GM23338 (cell line): ENCODE measurements around the gene MGAT3. TPM values are rescaled to one million over a fixed set of nuclear protein-coding genes. Genes with fewer than 3 reads are reported as not detected.

Experiments used
- ATAC-seq: fragments of 200-7000 bp; cut with Tn5 transposase; 3 replicates; pipeline ENCODE4 v1.9.1; 2020
- DNase-seq: peaks from one replicate; pipeline ENCODE4 v3.0.0-alpha.2; 2015; ENCODE audit warnings: low spot score
- H2AFZ ChIP-seq: fragments of 200-600 bp; sonication (generic); 2 replicates; pipeline ENCODE4 v1.8.0; 2016; ENCODE audit warnings: antibody characterized with exemption, mild to moderate bottlenecking, moderate library complexity
- H3F3A ChIP-seq: fragments of 200-600 bp; sonication (generic); replicated peaks from 2 replicates; pipeline ENCODE4 v1.8.0; 2017; ENCODE audit warnings: antibody characterized with exemption, mixed run types, low read depth
- H3K27ac ChIP-seq: fragments of 200-600 bp; sonication (generic); 2 replicates; pipeline ENCODE4 v1.6.1; 2016; ENCODE audit warnings: low read depth
- H3K27me3 ChIP-seq: fragments of 200-600 bp; sonication (generic); 2 replicates; pipeline ENCODE4 v1.8.0; 2016; ENCODE audit warnings: mild to moderate bottlenecking, mixed run types, moderate library complexity; ENCODE audit not compliant: insufficient read depth
- H3K36me3 ChIP-seq: fragments of 200-600 bp; sonication (generic); 2 replicates; pipeline ENCODE4 v1.8.0; 2016; ENCODE audit warnings: mild to moderate bottlenecking; ENCODE audit not compliant: insufficient read depth
- H3K4me1 ChIP-seq: fragments of 200-600 bp; sonication (generic); 2 replicates; pipeline ENCODE4 v1.8.0; 2016; ENCODE audit warnings: mild to moderate bottlenecking, moderate library complexity; ENCODE audit not compliant: insufficient read depth
- H3K4me2 ChIP-seq: fragments of 200-600 bp; sonication (generic); 2 replicates; pipeline ENCODE4 v1.7.1; 2017; ENCODE audit warnings: mixed run types
- H3K4me3 ChIP-seq: fragments of 200-600 bp; sonication (generic); 2 replicates; pipeline ENCODE4 v1.6.1; 2016; ENCODE audit warnings: mixed run types
- H3K79me2 ChIP-seq: fragments of 200-600 bp; sonication (generic); replicated peaks from 2 replicates; pipeline ENCODE4 v1.8.0; 2017; ENCODE audit warnings: mild to moderate bottlenecking; ENCODE audit not compliant: insufficient read depth
- H3K9me2 ChIP-seq: fragments of 200-600 bp; sonication (generic); 2 replicates; pipeline ENCODE4 v1.8.0; 2017; ENCODE audit not compliant: insufficient read depth
- H4K20me1 ChIP-seq: fragments of 200-600 bp; sonication (generic); replicated peaks from 2 replicates; pipeline ENCODE4 v1.8.0; 2017; ENCODE audit warnings: mild to moderate bottlenecking; ENCODE audit not compliant: insufficient read depth
- H3K27ac Mint-ChIP-seq: 2 replicates; pipeline ENCODE4 v1.8.0; 2020; ENCODE audit warnings: inconsistent platforms, mild to moderate bottlenecking, moderate library complexity, mixed read lengths
- H3K27me3 Mint-ChIP-seq: 3 replicates; pipeline ENCODE4 v1.8.0; 2022; ENCODE audit warnings: low read depth, mild to moderate bottlenecking, moderate library complexity, mixed read lengths, inconsistent platforms; ENCODE audit not compliant: insufficient read depth, poor library complexity
- H3K36me3 Mint-ChIP-seq: 3 replicates; pipeline ENCODE4 v1.8.0; 2021; ENCODE audit warnings: low read depth, mild to moderate bottlenecking, inconsistent platforms, moderate library complexity, mixed read lengths
- H3K4me1 Mint-ChIP-seq: 3 replicates; pipeline ENCODE4 v1.8.0; 2020; ENCODE audit warnings: mild to moderate bottlenecking, inconsistent platforms, mixed read lengths
- H3K4me3 Mint-ChIP-seq: 3 replicates; pipeline ENCODE4 v1.8.0; 2021; ENCODE audit warnings: moderate library complexity, mild to moderate bottlenecking, inconsistent platforms, mixed read lengths
- H3K9me3 Mint-ChIP-seq: 3 replicates; pipeline ENCODE4 v1.8.0; 2020; ENCODE audit warnings: moderate library complexity, mild to moderate bottlenecking, inconsistent platforms, mixed read lengths
- CREB1 ChIP-seq: fragments of 250-450 bp; sonication (Bioruptor Pico); IDR thresholded peaks from 2 replicates; pipeline ENCODE4 v1.5.0; 2020; ENCODE audit warnings: low read depth, mild to moderate bottlenecking, moderate library complexity
- CTCF ChIP-seq, 2 experiments: fragments of 200-600 bp in 1 of 2; sonication (generic) in 1 of 2; conservative IDR thresholded peaks; 2 replicates each; pipeline versions ENCODE4 v1.5.1 to v1.6.1; 2016 to 2017; ENCODE audit warnings: antibody characterized with exemption in 2 of 2, low read depth in 2 of 2, mild to moderate bottlenecking in 2 of 2, moderate library complexity in 1 of 2
- EZH2 ChIP-seq: fragments of 200-600 bp; sonication (generic); IDR thresholded peaks from one replicate; pipeline ENCODE4 v1.8.0; 2017; ENCODE audit warnings: antibody characterized with exemption, mild to moderate bottlenecking, low read depth; ENCODE audit not compliant: unreplicated experiment
- EZH2phosphoT487 ChIP-seq: fragments of 200-600 bp; sonication (generic); IDR thresholded peaks from one replicate; pipeline ENCODE4 v1.8.1; 2018; ENCODE audit warnings: antibody characterized with exemption; ENCODE audit not compliant: unreplicated experiment
- JUNB ChIP-seq: IDR thresholded peaks from one replicate; pipeline ENCODE4 v1.6.1; 2016; ENCODE audit warnings: antibody characterized with exemption; ENCODE audit not compliant: unreplicated experiment
- NANOG ChIP-seq: IDR thresholded peaks from 2 replicates; pipeline ENCODE4 v1.6.1; 2016; ENCODE audit warnings: antibody characterized with exemption, borderline replicate concordance
- POLR2AphosphoS5 ChIP-seq: IDR thresholded peaks from 2 replicates; pipeline ENCODE4 v1.6.1; 2016; ENCODE audit warnings: antibody characterized with exemption, low read depth
- REST ChIP-seq: IDR thresholded peaks from one replicate; pipeline ENCODE4 v1.6.1; 2018; ENCODE audit warnings: antibody characterized with exemption; ENCODE audit not compliant: unreplicated experiment
- STAT1 ChIP-seq: IDR thresholded peaks from one replicate; pipeline ENCODE4 v1.6.1; 2016; ENCODE audit warnings: antibody characterized with exemption; ENCODE audit not compliant: unreplicated experiment
- ZNF114 ChIP-seq: fragments of 250-450 bp; sonication (Bioruptor Pico); IDR thresholded peaks from 2 replicates; pipeline ENCODE4 v1.5.0; 2020; ENCODE audit warnings: mild to moderate bottlenecking, moderate library complexity
- ZNF331 ChIP-seq: fragments of 250-450 bp; sonication (Bioruptor Pico); IDR thresholded peaks from 2 replicates; pipeline ENCODE4 v1.5.0; 2020; ENCODE audit warnings: low read depth, mild to moderate bottlenecking, moderate library complexity
- polyA plus RNA-seq: library from polyadenylated mRNA; unstranded; fragments of >200 nt; fragmentation: Nextera tagmentation; extraction: Ambion mirVana; gene quantifications from 2 replicates; pipeline ENCODE4 v1.2.1, GENCODE V29; 2016
- total RNA-seq: library from RNA; depleted of rRNA; stranded (reverse); fragments of >200 nt; shearing (Covaris generic); gene quantifications from 2 replicates; pipeline ENCODE4 v1.2.3, GENCODE V29; 2014
- TF ChIP-seq, protein P1 (sequence below): fragments of 250-450 bp; sonication (Bioruptor Pico); IDR thresholded peaks from 2 replicates; pipeline ENCODE4 v1.5.0; 2020; ENCODE audit warnings: mild to moderate bottlenecking, moderate library complexity
- TF ChIP-seq, protein P2 (sequence below): IDR thresholded peaks from 2 replicates; pipeline ENCODE4 v1.6.1; 2016; ENCODE audit warnings: antibody characterized with exemption

MGAT3 gene
- total and polyA plus RNA-seq, 2 experiments from 2014 or later: 1.7 to 10.2 TPM

DNA sequence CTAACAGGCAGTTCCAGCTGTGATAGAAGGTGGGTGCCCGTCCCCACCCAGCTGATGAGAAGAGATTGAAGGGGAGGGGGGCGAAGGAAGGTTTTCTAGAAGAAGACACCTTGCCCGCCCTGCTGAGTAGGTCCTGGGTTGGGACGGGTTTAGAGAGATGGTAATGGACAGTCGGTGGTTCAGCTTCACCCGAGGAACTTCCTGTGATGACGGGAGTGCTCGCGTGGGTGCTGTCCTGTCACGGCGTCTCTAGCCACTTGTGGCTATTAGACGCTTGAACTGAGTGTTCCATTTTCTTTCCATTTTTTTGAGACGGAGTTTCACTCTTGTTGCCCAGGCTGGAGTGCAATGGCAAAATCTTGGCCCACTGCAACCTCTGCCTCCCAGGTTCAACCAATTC is 27.6 kb upstream of the MGAT3 start:
- H3K27me3 ChIP-seq: no peaks in the 10 kb centered on the region
- Mint-ChIP-seq H3K9me3 (no peaks in the 10 kb centered on the region), H3K36me3 (peaks cover 29% of the 10 kb centered on the region), H3K4me1 (peaks cover 38% of the 10 kb centered on the region), H3K27me3 (peaks cover 7% of the 10 kb centered on the region), H3K4me3 (no peak overlapping the region; the same call in 2 of the 3 replicates), H3K27ac (peak overlapping the region; percentile 80)
- H3K27ac ChIP-seq: peak overlapping the region; percentile 84
- DNase-seq: no peak
- H4K20me1 ChIP-seq: no peaks in the 10 kb centered on the region
- H3F3A ChIP-seq: 0 out of 2 replicates have a peak, but pooled peaks cover 6% of the 10 kb centered on the region
- H3K36me3 ChIP-seq: peaks cover 1% of the 10 kb centered on the region; the same call in 1 of the 2 replicates
- no peak for ATAC-seq
- H3K4me1 ChIP-seq: peaks cover 21% of the 10 kb centered on the region
- TF ChIP-seq POLR2AphosphoS5 (no peak), CTCF (conservative IDR thresholded peaks at IDR 0.05; ENCODE audit: low read depth in 2 of 2) (no peak), REST (no peak), JUNB (no peak), CREB1 (CRISPR knock-in tag) (no peak), ZNF114 (CRISPR knock-in tag) (no peak), NANOG (no peak), ZNF331 (CRISPR knock-in tag) (no peak), STAT1 (no peak), EZH2phosphoT487 (no peak), EZH2 (no peak)
- TF ChIP-seq, protein P1, sequence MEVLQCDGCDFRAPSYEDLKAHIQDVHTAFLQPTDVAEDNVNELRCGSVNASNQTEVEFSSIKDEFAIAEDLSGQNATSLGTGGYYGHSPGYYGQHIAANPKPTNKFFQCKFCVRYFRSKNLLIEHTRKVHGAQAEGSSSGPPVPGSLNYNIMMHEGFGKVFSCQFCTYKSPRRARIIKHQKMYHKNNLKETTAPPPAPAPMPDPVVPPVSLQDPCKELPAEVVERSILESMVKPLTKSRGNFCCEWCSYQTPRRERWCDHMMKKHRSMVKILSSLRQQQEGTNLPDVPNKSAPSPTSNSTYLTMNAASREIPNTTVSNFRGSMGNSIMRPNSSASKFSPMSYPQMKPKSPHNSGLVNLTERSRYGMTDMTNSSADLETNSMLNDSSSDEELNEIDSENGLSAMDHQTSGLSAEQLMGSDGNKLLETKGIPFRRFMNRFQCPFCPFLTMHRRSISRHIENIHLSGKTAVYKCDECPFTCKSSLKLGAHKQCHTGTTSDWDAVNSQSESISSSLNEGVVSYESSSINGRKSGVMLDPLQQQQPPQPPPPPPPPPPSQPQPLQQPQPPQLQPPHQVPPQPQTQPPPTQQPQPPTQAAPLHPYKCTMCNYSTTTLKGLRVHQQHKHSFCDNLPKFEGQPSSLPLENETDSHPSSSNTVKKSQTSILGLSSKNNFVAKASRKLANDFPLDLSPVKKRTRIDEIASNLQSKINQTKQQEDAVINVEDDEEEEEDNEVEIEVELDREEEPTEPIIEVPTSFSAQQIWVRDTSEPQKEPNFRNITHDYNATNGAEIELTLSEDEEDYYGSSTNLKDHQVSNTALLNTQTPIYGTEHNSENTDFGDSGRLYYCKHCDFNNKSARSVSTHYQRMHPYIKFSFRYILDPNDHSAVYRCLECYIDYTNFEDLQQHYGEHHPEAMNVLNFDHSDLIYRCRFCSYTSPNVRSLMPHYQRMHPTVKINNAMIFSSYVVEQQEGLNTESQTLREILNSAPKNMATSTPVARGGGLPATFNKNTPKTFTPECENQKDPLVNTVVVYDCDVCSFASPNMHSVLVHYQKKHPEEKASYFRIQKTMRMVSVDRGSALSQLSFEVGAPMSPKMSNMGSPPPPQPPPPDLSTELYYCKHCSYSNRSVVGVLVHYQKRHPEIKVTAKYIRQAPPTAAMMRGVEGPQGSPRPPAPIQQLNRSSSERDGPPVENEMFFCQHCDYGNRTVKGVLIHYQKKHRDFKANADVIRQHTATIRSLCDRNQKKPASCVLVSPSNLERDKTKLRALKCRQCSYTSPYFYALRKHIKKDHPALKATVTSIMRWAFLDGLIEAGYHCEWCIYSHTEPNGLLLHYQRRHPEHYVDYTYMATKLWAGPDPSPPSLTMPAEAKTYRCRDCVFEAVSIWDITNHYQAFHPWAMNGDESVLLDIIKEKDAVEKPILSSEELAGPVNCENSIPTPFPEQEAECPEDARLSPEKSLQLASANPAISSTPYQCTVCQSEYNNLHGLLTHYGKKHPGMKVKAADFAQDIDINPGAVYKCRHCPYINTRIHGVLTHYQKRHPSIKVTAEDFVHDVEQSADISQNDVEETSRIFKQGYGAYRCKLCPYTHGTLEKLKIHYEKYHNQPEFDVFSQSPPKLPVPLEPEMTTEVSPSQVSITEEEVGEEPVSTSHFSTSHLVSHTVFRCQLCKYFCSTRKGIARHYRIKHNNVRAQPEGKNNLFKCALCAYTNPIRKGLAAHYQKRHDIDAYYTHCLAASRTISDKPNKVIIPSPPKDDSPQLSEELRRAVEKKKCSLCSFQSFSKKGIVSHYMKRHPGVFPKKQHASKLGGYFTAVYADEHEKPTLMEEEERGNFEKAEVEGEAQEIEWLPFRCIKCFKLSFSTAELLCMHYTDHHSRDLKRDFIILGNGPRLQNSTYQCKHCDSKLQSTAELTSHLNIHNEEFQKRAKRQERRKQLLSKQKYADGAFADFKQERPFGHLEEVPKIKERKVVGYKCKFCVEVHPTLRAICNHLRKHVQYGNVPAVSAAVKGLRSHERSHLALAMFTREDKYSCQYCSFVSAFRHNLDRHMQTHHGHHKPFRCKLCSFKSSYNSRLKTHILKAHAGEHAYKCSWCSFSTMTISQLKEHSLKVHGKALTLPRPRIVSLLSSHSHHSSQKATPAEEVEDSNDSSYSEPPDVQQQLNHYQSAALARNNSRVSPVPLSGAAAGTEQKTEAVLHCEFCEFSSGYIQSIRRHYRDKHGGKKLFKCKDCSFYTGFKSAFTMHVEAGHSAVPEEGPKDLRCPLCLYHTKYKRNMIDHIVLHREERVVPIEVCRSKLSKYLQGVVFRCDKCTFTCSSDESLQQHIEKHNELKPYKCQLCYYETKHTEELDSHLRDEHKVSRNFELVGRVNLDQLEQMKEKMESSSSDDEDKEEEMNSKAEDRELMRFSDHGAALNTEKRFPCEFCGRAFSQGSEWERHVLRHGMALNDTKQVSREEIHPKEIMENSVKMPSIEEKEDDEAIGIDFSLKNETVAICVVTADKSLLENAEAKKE (CRISPR knock-in tag): no peak
- TF ChIP-seq, protein P2, sequence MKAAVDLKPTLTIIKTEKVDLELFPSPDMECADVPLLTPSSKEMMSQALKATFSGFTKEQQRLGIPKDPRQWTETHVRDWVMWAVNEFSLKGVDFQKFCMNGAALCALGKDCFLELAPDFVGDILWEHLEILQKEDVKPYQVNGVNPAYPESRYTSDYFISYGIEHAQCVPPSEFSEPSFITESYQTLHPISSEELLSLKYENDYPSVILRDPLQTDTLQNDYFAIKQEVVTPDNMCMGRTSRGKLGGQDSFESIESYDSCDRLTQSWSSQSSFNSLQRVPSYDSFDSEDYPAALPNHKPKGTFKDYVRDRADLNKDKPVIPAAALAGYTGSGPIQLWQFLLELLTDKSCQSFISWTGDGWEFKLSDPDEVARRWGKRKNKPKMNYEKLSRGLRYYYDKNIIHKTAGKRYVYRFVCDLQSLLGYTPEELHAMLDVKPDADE: no peak
- H2AFZ ChIP-seq: no peak overlapping the region
- H3K4me3 ChIP-seq: 0 out of 2 replicates have a peak overlapping the region, but pooled peaks have one; percentile 26
- H3K9me2 ChIP-seq: no peaks in the 10 kb centered on the region
- H3K4me2 ChIP-seq: peak overlapping the region; percentile 73
- H3K79me2 ChIP-seq: no peaks in the 10 kb centered on the region
